Measurements from ENCODE around the gene LCN1.

DNA sequence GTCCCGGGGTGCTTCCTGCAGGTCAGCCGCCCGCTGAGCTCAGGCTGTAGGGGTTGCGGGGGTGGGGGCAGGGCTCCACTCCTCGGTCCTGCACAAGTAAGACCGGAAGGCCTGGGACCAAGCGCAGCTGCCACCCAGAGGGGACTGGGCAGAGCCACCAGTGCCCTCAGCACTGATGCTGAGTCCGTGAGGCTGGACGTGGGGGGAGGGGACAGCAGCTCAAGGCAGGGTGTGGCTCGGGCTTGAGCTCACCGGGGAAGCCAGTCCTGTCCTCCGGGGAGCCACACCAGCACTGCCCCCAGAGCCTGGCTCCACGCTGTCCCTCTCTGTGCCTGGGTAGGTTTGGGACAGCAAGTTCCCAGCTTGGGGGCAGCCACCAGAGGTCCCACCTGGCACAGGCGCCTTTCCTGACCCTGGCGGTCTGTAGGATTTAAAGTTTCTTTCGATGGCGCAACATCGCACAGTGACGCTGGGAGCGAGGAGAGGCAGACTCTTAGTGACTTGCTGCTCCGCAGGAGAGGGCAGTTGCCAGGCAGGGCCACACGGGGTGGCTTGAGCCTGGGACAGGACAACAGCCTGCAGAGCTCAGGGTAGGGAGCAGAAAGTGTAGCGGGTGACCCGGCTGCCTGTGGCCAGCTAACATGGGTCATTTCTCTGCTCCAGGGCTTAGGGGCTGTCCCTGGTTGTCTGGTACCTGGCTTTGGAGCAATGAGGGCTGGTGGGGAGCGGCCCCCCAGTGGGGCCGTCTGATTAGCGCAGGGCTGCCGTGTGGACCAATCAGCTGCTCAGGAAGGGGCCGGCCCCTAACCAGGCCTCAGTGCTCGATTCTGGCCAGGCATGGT, 5.7 kb downstream of the LCN1 start:
- TF ChIP-seq, protein P1, sequence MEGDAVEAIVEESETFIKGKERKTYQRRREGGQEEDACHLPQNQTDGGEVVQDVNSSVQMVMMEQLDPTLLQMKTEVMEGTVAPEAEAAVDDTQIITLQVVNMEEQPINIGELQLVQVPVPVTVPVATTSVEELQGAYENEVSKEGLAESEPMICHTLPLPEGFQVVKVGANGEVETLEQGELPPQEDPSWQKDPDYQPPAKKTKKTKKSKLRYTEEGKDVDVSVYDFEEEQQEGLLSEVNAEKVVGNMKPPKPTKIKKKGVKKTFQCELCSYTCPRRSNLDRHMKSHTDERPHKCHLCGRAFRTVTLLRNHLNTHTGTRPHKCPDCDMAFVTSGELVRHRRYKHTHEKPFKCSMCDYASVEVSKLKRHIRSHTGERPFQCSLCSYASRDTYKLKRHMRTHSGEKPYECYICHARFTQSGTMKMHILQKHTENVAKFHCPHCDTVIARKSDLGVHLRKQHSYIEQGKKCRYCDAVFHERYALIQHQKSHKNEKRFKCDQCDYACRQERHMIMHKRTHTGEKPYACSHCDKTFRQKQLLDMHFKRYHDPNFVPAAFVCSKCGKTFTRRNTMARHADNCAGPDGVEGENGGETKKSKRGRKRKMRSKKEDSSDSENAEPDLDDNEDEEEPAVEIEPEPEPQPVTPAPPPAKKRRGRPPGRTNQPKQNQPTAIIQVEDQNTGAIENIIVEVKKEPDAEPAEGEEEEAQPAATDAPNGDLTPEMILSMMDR (IDR thresholded peaks at IDR 0.05; ENCODE audit: insufficient read depth, low read length): no peak
- TF ChIP-seq REST (IDR thresholded peaks at IDR 0.05; ENCODE audit: insufficient replicate concordance, low read depth) (no peak), POLR2AphosphoS5 (IDR thresholded peaks at IDR 0.05; ENCODE audit: low read depth) (no peak)

All from HL-60 (cell line).